Fibroblast of pulmonary artery (primary cell): ENCODE measurements around the gene PRKACG.
"Not testable (repeated sequence)": the region's sequence is repeated elsewhere in the genome, so short reads cannot be mapped to it uniquely, and the experiment has no call there.

Source experiments
- DNase-seq: peaks from one replicate; pipeline ENCODE4 v3.0.0-alpha.2; 2010; ENCODE audit warnings: low read depth
- H3K4me3 ChIP-seq: replicated peaks from 2 replicates; pipeline ENCODE4 v1.5.1; 2011; ENCODE audit warnings: low read depth, mild to moderate bottlenecking, control low read depth, low read length, moderate library complexity
- CTCF ChIP-seq: IDR thresholded peaks from 2 replicates; pipeline ENCODE4 v1.5.1; 2011; ENCODE audit warnings: mild to moderate bottlenecking, control low read depth, low read length, inconsistent platforms; ENCODE audit errors: missing control alignments

Gene PRKACG

GRCh38 chr9:68991457-68991856 is 22.5 kb downstream of the PRKACG start:
- DNase-seq = no peak
- TF ChIP-seq CTCF = no peak
- no peak overlapping the region for H3K4me3 ChIP-seq

- not testable (repeated sequence) for H3K4me3 ChIP-seq, DNase-seq
Measured at GRCh38 chr9:68986949-68987348, 27.0 kb downstream of the PRKACG start.

- no peak for DNase-seq
- no peak for TF ChIP-seq CTCF
- H3K4me3 ChIP-seq = no peak overlapping the region
Measured at GRCh38 chr9:68983522-68984424, 30.1 kb downstream of the PRKACG start.

- no peak overlapping the region for H3K4me3 ChIP-seq
- TF ChIP-seq CTCF = no peak
- DNase-seq = no peak
Measured at GRCh38 chr9:68983008-68983411, 30.9 kb downstream of the PRKACG start.

GRCh38 chr9:68981789-68982188 is 32.1 kb downstream of the PRKACG start:
- TF ChIP-seq CTCF = no peak
- no peak overlapping the region for H3K4me3 ChIP-seq
- DNase-seq = no peak

- no peak for DNase-seq
- TF ChIP-seq CTCF = no peak
- no peak overlapping the region for H3K4me3 ChIP-seq
Measured at GRCh38 chr9:68980341-68980914, 33.5 kb downstream of the PRKACG start.

GRCh38 chr9:68979538-68980314 is 34.2 kb downstream of the PRKACG start:
- TF ChIP-seq CTCF = no peak
- no peak for DNase-seq
- no peak overlapping the region for H3K4me3 ChIP-seq
